ENCODE measurements around the gene LTBP2.

LTBP2 gene

DNA sequence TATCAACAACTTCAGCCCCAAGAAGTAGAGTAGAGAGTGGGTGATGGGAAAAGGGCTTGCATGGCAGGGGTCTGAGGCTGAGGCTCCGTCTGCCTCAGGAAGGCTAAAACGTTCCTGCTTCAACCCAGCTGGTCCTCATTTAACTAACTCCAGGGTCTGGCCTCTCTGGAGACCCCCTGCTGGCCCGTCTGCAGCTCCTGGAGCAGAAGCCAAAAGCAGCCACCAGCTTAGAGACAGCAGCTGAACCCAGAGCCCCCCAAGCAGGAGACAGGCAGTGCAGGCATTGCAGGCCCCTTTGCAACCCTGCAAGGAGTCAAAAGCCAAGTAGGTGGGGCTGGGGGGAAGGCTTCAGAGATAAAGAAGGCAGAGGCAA lies 25.1 kb upstream of the LTBP2 start:
- DNase-seq, result no peak

DNA sequence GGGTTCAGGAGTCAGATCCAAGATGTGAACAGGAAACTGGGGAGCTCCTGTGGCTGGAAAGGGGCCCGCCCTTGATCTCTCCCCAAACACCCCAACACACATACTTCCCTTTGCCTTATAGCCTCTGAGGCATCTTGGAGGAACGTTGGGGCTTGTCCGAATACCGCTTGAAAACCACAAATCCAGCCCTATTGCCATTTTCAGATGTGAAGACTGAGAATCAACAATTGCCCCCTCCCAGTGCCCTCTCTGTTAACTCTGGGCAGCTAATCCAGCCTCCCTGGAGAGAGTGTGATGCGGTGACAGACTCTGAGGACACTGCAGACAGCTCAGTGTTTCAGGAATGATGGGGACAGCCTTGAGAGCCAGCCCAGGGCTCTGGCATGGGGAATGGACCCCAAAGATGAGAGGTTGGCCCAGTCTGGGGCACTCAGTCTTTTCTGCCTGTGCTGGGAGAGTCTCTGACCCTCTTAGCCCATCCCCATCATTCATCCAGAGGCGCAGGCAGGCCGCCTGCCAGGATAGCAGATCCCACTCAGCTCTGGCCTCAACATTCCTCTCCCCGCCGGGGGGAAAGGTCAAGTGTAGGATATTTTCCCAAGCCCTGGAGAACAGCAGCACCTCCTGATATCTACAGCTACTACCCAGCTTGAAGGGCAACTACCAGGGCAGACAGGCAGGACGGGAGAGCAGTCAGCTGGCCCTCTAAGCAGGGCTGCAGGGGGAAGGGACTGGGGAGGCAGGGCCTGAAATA lies 24.6 kb upstream of the LTBP2 start:
- DNase-seq, result no peak

DNA sequence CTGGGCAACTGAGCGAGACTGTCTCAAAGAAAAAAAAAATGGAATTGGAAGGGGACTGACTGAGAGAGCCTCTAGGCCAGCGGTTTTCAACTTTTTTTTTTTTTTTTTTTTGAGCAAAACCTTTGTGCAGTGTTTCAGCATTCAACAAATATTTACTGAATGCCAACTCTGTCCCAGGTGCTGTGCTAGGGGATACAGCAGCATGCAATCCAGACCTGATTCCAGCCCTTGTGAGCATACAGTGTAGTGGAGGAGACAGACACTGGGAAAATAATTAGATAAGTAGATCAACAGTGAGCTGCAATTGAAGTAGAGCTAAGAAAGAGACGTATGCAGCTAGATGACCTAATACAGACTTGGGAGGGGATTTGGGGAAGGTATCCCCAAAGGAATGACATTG lies 23.8 kb upstream of the LTBP2 start:
- no peak for DNase-seq

DNA sequence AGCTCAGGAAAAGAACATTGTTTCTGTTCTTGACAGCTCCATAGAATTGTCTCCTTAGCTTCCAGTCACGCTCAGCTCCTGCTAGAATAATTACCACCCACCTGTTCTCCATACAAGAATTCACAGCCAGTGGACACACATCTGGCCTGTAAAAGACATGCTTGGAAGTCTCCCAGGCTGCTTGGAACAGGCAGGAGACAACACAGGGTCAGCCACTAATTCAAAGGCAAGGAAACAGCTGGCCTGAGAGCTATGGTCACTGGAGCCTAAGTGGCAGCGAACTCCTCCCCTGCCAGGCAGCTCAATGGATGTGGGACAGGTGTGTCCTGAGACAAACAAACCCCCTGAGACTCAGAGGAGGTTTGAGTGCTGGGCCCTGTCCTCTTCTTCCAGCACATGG lies 22.9 kb upstream of the LTBP2 start:
- no peak for DNase-seq

DNA sequence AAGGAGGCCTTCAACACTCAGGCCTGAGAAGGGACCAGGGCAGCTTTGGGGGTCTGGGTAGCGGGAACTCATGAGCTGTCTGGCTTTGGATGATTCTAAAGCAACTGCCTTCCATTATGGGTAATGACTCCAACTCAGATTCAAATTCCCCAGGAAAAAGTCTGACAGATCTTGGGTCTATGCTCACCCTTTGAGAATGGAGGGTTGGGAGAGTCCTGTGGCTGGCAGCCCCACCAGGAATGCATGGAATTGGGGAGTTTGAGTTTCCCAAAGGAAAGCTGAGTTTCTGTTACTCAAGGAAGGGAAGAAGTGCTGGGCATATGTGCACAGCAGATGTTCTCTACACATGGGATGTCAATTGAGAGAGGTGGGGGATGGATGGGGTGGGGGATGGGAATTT lies 22.4 kb upstream of the LTBP2 start:
- no peak for DNase-seq

DNA sequence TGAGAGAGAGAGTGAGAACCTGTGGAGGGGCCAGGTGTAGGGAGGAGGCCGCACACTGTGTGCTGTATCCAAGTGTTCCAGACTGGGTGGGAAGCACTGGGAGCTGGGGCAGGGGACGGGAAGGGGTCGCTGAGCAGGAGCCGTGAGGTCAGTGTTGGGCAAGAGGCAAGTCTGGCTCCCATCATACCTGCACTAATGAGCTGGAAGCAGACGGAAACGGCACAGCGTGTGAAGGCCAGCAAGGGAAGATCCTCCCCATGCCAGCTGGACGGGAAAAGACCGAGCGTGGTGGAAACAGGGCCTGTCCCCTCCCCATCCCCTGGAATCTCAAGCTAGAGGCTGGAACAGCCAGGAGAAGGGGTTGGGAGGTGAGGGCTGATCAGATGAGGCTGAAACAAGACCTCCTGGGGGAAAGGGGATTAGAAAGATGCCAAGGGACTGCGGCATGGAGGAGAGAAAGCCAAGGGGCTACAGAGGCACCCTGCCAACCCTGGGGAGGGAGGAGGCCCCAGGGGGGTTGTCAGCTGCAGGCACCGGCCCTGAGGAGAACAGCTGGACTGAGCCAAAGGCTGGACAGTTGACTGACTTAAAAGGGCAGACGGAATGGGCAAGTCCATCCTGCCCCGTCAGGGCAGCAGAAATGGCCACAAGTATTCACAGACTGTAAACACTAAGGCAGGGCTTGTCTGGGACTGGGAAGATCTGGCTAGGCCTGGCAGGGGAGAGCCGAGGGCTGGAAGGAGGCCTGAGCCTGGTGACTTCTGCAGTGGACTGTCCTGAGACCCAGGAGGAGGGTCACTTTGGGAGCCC lies 19.0 kb upstream of the LTBP2 start:
- no peak for DNase-seq

DNA sequence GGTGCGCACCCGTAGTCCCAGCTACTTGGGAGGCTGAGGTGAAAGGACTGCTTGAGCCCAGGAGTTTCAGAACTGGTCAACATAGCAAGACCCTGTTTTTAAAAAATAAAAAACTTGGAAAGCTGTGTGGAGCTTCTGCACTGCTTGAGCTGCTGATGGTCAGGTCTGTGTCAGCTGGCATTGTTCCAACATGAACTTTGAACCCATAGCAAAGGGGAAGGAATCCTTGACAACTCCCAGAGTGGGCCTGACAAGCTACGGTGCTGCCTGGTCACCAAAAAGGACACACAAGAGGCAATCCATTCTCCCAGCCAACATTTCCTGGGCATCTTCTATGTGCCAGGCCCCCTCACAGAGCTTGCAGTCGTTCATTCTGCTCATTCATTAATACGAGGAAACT lies 16.4 kb upstream of the LTBP2 start:
- DNase-seq, result no peak

DNA sequence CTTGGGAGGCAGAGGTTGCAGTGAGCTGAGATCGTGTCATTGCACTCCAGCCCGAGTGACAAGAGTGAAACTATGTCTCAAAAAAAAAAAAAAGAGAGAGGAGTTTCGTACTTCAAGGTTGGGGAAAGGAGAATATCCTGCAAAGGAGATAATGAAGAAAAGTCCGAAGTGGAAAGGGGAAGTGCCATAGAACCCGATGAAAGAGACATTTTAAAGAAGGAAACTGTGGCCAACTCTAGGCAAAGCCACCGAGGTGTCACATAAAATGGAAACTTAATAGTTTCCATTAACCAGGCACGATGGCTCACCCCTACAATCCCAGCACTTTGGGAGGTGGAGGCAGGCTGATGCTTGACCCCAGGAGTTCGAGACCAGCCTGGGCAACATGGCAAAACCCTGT lies 15.0 kb upstream of the LTBP2 start:
- no peak for DNase-seq

DNA sequence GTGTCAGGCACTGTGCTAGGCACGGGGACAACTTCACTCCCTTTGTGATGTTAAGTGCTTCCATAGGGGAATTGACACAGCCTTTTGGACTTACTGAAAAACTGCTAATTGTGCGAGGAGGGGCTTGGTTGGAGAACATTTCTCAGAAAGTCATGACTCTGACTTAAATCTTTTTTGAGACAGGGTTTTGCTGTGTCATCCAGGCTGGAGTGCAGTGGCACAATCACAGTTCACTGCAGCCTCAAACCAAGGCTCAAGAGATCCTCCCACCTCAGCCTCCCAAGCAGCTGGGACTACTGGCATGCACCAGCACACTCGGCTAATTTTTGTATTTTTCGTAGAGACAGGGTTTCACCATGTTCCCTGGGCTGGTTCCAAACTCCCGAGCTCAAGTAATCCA lies 10.2 kb upstream of the LTBP2 start:
- no peak for DNase-seq

DNA sequence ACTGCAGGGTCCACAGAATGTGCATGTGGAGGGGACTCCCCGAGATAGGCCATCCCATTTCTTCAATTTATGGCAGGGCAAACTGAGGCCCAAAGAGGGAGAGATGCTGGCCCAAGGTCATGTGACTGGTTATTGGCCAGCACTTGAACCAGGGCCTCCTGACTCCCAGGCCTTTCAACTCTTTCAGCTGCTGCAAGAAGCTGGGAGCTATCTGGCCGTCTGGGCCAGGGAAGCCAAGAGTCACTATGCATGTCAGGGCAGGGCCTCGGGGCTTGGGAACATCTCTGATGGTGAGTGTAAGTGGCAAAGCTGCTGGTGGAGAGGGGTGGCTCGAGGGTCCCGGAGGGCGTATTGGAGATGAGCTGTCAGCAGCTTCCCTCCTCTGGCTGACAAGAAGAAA lies 9.5 kb upstream of the LTBP2 start:
- no peak for DNase-seq

DNA sequence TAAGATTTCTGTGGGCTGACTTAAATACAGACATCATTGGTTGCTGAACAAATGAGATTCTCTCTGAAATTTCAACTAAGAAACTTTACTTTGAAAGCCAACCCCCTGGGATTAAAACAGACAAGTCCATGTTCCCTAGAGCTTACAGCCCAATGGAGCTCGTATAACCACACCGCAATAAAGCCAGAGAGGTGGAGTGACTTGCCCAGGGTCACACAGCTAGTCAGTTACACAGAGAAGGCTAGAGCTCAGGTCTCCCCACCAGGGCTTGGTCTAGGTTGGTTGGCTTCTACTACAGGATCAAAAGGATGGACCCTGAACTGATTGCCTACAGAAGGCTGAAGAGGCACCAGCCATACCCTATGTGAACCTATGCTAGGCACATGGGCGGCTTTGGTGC lies 8.9 kb upstream of the LTBP2 start:
- DNase-seq, result no peak

DNA sequence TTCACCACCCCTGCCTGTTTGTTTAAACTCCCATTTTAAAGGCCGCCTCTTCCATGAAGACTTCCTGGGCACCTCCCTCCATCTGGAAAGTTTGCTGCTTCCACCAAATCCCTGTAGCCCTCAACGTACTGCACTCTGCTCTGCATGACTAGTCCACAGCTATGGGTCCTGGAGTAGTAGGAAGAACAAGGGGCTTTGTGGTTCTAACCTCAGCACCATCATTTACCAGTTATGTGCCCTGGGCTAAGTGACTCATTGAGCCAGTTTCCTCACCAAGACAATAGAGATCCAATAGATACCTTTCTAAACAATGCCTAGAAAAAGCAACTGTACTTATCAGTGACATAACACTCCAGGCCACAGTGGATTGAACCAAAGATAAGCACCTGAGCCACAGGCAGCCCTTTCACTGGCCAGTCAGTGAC lies 8.5 kb upstream of the LTBP2 start:
- peak; percentile 38 for DNase-seq

DNA sequence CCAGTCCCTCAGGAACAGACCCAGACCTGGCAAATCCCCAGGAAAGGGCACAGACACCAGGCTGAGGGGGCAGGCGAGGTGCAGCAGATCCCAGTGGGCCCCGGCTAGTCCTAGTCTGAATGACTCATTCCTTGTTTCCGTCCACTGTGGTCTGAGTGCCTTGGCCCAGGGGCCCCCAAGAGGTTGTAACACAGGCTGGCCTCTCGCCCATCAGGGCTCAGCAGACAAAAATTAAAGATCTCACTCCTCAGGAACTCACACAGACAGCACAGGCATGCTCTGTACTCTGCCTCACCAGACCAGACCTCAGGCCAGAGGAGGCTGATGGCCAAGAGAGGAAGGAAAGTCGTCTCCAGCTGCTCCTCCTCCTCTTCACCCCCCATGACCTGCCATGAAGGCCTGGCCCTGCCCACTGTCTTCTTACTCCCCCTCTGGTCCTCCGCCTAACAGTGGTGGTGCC lies 7.7 kb upstream of the LTBP2 start:
- no peak for DNase-seq

DNA sequence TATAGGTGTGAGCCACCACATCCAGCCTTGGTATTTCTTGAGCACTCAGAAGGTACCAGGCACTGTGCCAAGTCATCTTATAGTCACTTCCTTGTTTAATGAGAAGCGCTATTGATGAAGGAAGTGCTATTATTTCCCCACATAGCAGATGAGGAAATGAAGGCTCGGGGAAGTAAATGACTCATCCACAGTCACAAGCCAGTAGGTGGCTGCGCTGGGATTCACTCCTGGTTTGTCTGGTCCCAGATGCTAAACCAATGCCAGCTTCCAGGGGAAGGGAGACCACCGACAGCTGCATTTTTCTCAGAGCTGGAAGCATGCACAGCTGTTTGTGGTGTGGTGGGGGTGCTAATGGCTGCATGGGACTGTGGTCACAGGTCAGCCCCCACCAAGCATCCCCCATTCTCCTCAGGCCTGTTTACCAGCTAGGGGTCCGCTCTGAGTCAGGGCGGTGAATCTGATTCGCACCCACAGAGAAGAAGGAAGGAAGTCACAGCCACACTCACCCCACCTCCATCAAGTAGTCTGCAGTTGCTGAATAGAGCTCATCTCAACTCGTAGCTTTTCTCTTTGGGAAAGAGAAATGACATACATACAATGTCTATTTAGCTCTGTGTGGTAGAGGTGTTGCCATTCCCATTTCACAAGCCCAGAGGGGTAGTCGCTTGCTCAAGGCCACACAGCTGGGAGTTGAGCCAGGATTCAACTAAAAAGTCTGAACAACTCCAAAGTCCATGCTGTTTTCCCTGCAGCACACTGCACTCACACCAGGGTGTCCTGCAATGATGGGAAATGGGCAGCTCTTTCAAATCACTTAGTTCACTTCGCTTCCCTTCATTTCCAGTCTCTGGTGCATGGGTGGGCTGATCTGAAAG lies 6.3 kb upstream of the LTBP2 start:
- DNase-seq, result peak; percentile 63

DNA sequence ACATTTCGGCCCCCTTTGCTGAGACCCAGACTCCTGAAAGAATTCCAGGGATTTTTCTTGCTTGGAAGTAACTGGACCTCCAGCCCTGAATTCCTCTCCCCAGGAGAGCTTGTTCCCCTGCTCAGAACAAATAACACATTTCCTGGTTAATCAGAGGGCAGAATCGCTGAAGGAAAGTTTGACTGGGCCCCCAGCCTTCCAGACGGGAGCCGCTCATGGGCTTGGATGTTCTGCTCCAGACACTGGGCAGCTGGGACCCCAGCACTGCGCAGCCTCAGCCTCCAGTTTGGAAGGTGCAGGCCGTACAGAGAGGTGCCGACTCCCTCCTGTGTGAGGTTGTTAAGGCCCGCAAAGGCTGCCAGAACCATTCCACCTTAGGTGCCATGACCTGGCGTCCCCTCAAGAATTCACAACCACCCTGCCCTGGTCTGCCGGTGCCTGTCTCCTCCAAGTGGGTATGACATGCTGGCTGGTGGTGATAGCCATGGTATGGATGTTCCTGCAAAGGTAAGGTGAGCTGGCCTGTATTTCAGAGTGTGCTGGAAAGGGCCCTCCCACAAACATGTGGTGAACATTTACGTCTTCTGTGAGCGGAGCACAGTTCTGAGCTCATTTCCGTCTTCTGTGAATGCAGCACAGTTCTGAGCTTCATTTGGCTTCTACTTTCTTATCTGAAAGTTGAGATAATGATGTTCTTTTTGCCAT lies 5.1 kb upstream of the LTBP2 start:
- DNase-seq, result no peak

DNA sequence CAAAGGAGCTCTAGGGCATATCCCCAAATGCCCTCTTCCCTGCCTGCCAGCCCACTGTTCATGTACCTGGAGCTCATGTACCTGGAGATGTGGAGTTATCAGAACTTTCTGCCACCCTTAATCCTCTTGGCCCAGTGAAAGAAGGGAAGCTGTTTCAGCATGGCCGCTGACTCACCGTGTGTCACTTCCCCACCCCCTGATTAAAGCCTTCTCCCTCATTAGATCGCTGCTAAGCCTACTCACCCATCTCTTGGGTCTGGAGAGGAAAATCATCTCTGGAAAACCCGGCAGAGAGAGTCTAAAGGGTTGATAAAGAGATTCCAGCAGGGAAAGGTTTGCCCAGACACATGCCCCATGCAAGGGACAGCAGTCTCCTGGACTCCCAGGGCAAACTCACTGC lies 4.5 kb upstream of the LTBP2 start:
- DNase-seq, result peak; percentile 25

DNA sequence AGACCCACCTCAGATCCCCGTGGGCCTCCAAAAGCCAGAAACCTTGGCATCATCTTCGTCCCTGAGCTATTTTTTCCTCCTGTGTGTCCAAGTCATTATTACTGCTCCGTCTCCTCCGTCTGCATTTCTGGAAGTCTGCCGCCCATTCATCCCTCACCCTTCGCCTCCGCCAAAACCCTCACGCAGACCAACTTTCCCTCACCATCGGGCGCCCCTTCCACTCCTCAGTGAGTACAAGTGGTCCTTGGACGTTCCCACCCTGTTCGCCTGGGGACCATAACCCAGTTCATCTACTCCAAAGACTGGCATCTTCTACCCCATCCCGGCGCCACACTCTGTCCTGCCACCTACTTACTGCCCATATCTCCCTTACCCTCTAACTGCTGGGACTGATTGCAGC lies 3.7 kb upstream of the LTBP2 start:
- no peak for DNase-seq

DNA sequence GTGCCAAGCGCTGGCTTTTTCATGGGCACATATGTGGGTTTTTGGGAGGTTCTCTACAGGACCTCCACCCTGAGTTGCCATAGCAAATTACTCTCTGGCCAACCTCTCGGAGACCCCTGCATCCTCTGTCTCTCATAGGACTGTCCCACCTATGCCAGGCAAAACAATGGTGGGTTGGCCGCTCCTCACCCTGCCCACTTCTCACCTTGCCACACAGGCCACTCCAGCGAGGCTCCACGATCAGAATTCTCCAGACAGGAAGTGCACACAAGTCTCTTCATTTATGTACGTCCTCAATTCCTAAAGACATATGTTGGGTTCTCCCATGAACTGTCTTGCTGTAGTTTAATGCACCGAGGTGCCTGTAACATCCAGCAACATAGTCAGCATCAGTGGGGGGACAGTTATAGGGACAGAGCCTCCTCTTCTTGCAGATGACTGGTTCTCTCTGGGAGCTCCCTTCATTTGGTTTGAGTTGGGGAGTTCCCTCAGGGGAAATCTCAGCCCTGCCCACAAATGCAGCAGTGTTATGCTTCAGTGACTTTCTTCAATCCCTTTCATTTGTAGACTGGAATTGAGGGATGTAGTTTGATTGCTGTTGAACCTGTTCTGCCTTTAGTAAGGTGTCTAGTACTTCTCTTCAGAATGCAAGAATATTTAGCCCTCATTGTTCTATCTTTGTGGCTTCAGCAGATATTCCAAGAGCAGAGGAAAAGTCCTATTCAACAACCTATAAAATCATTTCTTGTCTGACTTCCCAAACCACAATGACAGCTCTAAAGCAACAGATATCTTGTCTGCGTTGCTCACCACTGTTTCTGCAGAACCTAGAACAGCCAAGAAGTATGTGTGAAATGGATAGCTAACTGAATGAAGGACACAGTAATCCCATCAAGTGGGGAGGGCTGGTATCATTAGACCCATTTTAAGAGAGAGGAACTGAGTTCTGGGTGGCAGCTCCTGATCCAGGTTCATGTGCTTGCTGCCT lies 2.8 kb upstream of the LTBP2 start:
- DNase-seq, result no peak

DNA sequence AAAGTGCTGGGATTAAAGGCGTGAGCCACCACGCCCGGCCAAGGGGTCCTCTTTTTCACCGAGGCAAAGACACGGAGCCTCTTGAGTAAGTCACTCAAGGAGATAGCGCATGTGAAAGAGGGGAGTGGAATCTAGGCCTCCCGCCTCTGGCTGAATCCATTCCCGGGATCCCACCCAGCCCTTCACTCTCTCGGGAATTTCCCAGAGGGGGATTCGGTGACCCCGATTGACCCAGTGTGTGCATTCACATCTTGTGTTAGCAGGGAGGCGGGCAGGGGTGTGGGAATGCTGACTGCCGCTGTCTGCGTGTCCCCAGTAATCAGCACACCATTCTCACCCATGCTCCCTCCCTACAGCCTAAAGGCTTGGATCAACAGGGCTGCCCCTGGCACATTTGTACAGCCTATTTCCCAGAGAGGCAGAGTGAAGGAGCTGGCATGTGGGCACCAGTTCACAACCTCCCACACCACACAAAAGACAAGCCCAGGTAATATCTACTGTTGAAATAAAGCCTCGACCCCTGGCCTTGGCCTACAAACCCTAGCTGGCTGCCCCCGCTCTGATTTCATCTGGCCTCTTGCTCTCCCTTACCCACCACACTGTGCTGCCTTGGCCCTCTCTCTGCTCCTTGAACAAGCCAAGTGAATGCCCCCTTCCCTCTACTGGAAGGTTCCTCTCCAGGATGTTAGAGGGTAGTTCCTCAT lies 1.3 kb upstream of the LTBP2 start:
- DNase-seq, result no peak

DNA sequence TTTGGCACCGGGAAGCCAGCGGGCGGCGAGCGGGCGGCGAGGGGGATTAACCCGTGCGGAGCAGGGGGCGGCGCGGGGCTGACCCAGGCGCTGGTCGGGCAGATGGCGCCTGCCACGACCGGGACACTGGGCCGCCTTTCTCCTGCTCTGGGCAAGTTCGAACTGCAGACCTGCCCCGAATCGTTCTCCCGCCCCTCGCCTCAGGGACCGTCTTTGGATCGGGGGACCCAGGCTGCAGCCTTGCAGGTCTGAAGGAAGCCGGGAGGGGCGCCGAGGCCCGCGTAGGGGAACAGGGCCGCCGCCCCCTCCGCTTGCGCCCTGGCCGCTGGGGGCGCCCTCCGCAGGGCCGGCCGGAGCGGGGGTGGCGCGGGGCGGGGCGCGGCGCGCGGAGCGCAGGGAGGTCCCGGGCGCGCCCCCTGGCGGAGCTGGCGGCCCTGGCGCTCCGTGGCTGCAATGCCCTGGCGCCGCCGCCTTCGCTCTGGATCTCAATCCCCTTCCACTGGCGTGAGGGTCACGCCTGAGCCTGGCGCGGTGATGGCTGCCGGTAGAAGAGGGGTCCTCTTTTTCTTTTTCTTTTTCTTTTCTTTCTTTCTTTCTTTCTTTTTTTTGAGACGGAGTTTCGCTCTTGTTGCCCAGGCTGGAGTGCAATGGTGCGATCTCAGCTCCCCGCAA lies 449 bp upstream of the LTBP2 start:
- DNase-seq, result peak; percentile 78

Measured in stimulated activated CD4-positive, alpha-beta T cell treated with anti-CD3 and anti-CD28 coated beads, Interleukin-4, amount 100 ng/mL, for 24 hours (primary cell).